Fibroblast of the conjunctiva (primary cell): ENCODE results near the gene IL17RC.
"Not testable (repeated sequence)": the region's sequence is repeated elsewhere in the genome, so short reads cannot be mapped to it uniquely, and the experiment has no call there.

Experiments
- DNase-seq: peaks from one replicate; pipeline ENCODE4 v3.0.0-alpha.2; 2010; ENCODE audit warnings: low read depth

IL17RC gene

DNA sequence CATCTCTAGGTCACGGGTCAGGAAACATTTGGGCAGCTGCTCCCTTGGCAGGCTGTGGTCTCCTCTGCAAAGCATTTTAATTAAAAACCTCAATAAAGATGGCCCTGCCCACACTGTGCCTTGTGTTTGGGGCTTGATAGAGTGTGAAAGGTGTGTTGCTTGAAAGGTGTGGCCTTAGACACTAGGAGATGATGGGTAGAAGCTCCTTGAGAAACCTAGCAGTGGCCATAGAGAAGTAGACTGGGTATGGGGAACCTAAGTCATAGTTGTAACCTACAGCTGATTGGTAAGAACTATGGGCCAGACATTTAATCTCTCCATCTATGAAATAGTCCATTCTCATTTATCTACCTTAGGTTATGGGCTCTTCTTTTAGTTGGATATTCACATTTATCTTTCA, 23.2 kb upstream of the IL17RC start:
- DNase-seq = no peak

DNA sequence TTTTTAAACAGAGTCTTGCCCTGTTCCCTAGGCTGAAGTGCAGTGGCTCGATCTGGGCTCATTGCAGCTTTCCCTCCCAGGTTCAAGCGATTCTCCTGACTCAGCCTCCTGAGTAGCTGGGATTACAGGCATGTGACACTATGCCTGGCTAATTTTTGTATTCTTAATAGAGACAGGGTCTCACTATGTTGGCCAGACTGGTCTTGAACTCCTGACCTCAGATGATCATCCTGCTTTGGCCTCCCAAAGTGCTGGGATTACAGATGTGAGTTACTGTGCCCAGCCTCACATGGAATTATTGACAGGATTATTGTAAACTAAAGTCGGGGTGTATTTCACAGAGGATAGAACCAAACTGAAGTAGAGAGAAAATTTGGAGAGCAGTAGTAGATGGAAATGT, 21.2 kb upstream of the IL17RC start:
- DNase-seq = not testable (repeated sequence)

DNA sequence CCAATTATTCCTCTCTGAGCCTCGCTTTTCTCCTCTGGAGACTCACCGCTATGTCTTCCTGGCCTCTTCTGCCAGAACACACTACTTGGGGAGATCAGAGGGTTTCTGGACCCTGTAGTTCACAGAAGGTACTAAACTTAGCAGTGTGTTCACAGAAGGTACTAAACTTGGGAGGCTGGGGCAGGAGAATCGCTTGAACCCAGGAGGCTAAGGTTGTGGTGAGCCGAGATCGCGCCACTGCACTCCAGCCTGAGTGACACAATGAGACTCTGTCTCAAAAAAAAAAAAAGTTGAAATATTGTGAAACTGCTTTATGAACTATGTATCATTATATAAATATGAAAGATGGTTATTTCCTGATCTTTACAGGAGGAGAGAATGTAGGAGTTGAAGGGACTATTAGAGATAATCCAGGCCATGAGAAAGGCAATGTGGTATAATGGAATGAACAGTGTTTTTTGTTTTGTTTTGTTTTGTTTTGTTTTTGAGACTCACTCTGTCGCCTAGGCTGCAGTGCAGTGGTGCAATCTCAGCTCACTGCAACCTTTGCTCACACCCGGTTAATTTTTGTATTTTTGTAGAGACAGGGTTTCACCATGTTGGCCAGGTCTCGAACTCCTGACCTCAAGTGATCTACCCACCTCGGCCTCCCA, 20.0 kb upstream of the IL17RC start:
- DNase-seq = not testable (repeated sequence)

DNA sequence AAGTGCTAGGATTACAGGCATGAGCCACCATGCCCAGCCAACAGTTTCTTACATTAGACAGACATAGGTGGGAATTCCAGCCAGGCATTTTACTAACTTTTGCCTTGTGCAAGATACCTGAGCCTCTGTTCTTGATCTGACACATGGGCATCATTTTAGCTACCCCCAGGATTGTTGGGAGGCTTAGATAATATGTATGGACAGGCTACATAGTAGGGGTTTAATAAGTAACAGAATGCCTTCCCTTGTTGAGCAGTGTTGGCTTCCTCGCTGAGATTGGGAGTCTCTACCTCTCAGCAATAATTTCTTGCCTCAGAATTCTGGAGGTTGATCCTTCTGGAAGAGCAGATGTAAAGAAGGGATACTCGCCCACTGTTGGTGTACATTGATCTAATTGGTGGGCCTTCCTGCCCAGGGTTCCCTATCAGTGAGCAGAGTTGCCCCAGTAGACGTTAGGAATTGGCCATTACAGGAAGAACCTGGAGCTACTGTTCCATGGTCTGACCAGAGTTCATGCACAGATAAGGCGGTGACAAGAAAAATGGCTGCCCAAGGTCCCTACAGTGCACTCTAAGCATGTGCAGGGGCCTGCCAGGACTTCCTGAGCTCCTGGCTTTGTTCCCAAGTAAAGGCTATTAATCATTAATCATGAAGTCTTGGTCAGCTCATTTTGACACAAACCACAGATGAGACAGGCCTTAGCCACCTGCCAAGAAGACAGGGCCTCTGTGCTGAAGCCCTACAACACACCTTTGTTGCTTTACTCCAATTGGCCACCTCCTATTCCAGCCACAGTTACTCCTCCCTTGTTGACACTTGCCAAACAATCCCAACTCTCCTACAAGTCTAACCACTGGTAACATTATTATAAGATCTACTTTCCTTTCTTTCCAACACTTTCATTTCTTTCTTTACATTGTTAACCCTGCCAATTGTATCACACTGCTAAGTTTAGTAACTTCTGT, 19.2 kb upstream of the IL17RC start:
- no peak for DNase-seq

DNA sequence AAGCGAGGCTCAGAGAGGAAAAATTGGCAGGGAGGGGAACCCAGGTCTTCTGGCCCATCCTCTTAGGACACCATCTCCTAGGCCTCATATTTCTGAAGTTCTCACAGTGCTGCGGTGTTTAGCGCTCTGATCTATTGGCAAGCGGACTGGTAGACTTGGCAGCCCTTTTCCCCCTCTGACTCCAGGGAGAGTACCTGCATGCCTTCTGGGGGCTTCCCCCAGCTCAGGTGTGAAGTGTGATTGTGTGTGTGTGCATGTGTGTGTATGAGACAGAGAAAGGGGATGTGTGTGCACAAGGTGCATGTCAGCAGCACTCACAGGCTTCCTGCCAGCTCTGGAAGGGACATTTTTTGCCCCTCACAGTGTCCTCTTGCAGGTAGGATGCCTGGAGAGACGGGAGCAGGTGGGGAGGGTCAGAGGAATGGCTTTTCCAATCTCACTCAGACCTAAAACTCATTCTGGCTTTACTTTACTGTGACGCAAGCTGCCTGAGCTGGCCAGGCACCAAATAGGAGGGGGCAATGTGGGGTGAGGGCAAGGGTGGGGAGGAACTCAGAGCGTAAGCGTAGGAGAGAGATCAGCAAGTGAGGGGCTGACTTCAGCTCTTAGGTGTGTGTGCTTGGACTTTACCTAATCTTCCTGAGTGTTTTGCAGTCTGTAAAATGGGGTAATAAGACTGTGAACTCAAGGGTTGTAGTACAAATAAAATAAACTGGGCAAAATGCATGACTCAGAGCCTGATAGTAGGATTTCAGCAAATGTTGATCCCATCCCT, 18.2 kb upstream of the IL17RC start:
- DNase-seq = no peak

DNA sequence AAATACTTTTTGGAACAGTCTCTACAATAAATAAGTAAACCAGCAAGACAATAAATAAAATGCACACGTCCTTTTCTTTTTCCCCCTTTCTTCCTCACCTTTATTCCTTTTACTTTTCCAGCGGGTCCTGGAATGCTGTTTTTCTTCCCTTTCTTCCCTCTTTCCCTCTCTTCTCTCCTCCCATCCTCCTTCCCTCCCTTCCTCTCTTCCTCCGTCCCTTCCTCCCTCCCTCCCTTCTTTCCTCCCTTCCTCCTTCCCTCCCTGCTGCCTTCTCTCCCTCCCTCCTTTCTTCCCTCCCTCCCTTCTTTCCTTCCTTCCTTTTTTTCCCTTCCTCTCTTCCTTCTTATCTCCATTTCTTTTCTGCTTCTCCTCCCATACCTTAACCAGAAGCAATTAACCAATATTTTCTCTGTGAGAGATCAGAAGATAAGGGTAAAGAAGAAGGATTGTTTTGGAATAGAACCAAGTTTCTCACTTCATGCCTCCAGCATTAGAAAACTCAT, 17.6 kb upstream of the IL17RC start:
- DNase-seq = no peak

DNA sequence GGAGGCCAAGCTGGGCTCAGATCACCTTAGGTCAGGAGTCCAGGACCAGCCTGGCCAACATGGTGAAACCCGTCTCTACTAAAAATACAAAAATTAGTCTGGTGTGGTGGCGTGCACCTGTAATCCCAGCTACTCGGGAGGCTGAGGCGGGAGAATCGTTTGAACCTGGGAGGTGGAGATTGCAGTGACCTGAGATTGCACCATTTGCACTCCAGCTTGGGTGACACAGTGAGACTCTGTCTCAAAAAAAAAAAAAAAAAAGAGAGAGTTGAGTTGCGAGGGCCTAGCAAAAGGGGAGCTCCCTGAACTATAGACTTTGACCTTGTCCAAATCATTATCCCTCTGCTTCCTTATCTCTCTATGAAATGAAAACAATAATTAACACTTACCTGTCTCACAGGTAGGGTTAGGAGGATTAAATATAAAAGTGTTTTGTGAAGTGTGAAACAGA, 15.9 kb upstream of the IL17RC start:
- DNase-seq = not testable (repeated sequence)

DNA sequence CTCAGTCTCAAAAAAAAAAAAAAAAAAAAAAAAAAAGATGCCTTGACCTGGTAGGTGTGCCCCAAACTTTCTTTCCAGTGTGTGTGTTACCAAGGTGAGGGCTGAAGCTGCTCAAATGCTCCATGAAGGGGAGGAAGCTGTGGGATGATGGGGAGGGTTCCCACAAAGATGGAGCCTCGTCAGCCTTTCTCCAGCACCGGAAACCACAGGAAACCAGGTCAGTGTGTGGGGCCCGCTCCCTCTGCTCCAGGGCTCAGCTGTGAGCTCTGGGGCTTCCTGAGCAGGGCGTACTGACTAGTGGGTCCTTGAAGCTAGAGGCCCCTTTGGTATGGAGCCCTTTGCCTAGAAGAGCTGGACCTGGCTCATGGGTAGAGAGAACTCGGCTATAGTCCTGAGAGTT, 14.9 kb upstream of the IL17RC start:
- DNase-seq = no peak

DNA sequence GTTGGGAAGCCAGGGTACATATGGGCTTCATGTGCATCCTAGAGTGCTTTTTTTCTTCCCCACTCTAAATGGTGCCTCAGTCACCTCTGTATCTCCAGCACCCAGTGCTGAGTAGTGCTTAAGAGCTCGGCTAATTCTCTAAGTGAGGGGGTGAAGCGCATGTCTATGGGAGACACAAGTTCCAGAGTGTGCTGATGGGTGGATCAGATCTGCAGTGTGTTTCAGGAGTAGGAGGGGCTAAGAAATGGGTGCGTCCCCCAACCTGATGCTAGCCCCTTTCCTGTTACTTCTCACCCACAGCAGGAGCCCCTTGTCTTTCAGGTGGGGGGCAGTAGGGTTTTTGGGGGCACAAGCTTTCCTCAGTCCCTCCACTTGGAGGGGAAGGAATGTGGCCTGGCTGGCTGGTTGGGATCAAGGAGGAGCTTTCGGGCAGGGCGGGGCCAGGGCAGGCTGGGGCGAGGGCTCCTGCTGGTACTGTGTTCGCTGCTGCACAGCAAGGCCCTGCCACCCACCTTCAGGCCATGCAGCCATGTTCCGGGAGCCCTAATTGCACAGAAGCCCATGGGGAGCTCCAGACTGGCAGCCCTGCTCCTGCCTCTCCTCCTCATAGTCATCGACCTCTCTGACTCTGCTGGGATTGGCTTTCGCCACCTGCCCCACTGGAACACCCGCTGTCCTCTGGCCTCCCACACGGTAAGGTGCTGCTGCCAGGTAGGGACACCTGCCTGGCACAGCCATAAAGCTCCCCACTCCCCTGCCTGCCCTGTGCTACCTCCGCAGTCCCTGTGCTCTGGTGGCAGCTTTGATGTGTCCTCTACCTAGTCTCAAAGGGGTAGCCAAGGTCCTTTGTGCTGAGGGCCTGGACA, 14.3 kb upstream of the IL17RC start, which contains the start of gene IL17RE:
IL17RE (plus strand) TSS at position 477 of the 866 bp plus-strand sequence; CDS start at position 562, 85 bp downstream.
- DNase-seq = no peak

DNA sequence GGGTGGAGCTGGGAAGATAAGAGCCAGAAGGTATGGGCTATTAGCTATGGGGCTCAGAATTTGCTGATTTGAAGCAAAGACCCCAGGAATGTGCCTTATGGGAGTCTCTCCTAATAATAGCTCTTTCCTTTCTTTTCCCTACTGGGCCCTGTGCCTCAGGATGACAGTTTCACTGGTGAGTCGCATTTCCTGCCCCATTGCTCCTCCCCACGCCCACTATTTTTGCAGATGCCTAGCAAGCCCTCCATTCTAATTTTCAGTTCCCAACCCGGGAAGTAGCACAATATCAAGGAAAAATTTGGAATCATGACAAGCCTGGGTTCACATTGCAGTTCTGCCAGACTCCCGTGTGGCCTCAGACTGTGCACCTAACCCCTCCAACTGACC, 13.7 kb upstream of the IL17RC start:
- DNase-seq = no peak

DNA sequence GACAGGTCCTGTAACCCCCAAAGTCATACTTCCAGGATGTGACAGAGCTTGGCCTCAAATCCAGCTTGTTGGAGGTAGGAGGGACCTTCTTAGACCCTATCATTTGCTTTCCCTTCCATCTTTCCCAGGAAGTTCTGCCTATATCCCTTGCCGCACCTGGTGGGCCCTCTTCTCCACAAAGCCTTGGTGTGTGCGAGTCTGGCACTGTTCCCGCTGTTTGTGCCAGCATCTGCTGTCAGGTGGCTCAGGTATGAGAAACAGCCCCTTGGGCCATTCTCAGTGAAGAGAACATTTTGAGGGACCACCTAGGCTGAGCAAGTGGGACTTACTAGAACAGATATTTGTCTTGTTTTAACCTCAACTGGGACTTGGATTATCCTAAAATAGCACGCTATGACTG, 13.0 kb upstream of the IL17RC start:
- no peak for DNase-seq

DNA sequence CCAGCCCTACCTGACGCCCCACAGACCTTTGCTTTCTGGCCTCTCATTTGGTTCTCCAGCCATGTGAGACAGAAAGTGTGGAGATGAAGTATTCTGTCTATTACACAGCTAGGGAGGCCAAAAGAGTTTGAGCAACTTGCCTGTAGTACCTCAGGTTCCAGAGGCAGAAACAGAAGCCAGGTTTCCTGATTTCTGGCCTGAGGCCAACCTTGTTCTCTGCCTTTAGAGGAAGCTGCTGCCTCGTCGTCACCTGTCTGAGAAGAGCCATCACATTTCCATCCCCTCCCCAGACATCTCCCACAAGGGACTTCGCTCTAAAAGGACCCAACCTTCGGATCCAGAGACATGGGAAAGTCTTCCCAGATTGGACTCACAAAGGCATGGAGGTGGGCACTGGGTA, 10.4 kb upstream of the IL17RC start:
- no peak for DNase-seq

DNA sequence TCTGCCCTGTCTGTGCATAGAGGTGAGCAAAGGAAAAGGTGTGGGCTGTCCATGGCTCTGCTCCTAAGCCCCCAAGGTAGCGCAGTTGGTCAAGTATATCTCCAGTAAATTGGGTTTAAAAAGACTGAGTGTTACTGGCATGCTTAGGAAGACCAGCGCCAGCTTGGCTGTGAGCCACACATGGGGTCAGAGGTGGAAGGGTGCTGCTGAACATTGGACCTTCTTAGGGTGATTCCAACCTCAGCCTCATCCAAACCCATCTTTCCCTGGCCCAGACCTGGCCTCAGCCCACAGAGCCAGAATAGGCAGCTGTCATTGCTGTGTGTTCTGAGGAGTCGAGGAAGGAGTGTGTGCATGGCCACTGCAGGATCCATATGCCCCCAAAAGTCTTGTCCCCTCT, 8.6 kb upstream of the IL17RC start:
- no peak for DNase-seq

DNA sequence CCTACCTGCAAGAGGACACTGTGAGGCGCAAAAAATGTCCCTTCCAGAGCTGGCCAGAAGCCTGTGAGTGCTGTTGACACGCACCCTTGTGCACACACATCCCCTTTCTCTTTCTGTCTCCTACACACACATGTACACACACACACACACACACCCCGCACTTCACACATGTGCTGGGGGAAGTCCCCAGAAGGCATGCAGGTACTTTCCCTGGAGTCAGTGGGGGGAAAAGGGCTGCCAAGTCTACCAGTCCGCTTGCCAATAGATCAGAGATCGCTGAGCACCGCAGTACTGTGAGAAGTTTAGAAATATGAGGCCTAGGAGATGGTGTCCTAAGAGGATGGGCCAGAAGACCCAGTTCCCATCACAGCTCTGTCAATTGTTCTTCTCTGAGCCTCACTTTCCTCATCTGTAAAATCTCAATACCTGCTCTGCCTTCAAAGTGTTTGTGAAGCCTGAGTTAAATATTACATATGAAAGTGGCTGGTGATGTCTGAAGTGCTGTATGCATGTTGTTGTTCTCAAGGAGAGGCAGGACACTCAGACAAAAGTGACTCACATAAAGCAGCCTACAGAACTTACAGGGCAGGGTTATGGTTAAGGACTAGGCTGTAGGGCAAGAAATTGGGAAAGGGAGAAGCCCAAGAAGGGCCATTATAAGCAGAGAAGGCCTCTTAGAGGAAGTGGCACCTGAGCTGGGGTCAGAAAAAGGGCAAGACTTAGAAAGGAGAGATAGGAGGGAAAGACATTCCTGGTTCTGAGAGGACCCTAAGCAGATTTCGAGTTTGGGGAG, 7.5 kb upstream of the IL17RC start:
- no peak for DNase-seq

DNA sequence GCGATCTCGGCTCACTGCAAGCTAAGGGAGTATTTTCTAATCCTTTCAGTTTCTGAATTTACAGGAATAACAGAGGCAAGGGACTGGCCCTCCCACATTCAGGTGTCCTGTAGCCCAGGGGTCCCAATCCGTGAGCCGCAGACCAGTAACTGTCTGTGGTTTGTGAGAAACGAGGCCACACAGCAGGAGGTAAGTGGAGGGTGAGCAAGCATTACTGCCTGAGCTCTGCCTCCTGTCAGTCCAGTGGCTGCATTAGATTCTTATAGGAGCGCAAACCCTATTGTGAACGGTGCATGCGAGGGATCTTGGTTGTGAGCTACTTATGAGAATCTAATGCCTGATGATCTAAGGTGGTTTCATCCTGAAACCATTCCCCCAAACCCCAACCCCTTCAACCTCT, 5.0 kb upstream of the IL17RC start:
- no peak for DNase-seq

DNA sequence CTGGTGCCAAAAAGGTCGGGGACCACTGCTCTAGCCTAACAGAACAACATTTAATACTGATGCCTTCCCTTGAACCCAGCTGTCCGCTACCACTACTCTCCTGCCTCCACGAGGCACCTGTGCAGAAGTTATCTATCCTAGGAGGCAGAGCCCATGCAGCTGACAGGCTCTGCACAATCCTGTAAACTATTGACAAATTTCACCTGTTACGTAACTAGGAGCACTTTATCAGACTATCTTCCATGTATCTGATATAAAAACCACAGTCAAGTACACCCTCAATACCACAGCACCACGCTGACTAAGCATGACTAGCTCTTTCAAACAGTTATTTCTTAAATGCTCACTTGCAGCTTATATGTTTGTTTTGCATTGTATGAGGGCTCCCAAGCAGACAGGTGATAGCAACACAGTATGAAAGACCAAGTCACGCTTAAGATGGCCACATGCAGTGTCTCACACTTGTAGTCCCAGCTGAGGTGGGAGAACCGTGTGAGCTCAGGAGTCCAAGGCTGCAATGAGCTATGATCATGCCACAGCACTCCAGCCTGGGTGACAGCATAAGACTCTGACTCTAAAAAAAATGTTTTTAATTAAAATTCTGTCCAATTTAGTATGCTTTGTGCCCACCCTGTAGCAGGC, 4.5 kb upstream of the IL17RC start:
- DNase-seq = no peak

DNA sequence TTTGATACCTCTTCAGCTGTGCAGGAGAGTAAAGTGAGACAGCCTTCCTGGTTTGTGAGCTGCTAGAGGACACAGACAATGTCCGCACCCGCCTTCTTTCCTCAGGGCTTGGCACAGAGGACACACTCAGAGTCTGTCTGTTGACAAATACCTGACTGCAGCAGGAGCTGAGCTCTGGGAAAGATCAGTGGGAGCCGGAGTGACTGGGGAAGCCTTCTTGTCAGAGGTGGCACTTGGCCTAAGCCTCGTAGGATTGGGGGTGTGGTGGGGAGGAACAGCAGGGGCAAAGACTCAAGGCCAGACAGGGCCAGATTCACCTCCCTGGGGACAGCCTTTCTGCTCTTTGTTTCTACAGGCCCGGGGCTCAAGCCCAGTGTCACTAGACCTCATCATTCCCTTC, 3.3 kb upstream of the IL17RC start:
- DNase-seq = no peak

DNA sequence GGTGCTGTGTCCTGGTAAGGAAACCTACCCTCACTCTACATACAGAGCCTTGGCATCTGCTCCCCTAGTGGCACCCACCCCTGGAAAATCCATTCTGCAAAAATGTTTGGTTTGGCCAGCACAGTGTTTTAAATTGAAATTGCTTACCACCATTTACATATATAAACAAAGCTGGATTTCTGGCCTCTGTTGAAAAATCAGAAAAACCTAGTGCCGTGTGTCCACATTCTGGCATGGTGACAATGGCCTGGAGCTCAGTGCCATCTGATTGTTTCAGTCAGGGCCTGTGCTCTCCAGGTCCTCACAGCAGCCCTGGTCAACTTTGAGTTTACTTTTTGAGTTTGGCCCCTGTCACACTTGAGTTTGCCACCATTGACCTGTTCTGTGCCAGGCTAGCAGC, 2.9 kb upstream of the IL17RC start:
- no peak for DNase-seq

DNA sequence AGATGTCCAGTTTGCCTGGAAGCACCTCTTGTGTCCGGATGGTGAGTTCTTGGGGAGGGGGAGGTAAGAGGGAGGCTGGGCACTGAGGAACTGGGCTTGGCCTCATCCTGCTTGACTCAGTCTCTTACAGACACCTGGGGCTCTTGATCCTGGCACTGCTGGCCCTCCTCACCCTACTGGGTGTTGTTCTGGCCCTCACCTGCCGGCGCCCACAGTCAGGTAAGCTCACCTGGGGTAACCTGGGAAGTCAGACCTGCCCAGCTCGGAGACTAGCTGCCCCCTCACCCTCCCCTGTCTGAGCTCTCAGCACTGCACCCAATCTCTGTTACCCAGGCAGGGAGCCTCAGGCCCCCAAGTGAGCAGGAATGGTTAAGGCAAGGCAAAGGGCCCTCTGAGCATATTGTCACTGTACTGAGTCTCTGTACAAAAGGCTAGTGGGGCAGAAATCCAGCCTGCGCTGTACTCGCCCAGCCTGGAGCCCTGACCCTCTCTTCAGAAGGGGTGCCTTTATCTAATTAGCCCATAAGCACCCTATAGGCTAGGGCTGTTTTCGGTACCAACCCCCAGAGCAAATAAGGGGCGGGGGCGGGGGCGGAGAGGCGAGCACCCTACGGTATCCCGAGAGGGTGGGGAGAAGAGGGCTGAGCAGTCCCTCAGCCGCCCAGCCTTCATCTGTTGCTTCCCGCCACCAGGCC, 2.2 kb upstream of the IL17RC start:
- no peak for DNase-seq
